Gastrocnemius medialis (tissue), 4 donors: ENCODE measurements around the gene TSPAN11. TPM values are rescaled to one million over a fixed set of nuclear protein-coding genes. Genes with fewer than 3 reads are reported as not detected.

Experiments
- ATAC-seq, 2 donors: fragments of 150-250 bp; one replicate each; pipeline ENCODE4 v1.9.1; 2016
- DNase-seq, 2 donors: peaks; one replicate each; pipeline ENCODE4 v3.0.0-alpha.2; 2019
- H3K27ac ChIP-seq, 4 donors: fragments of 200-600 bp; sonication (generic); 1 replicate in 1 of 4; 2 replicates in 3 of 4; pipeline ENCODE4 v1.5.1; 2016 to 2018; ENCODE audit warnings: mild to moderate bottlenecking in 2 of 4, moderate library complexity in 1 of 4
- H3K27me3 ChIP-seq, 3 donors: fragments of 200-600 bp; sonication (generic) in 2 of 3; 1 replicate in 1 of 3; 2 replicates in 2 of 3; pipeline versions ENCODE4 v1.5.1 to v1.6.0; 2016 to 2019; ENCODE audit warnings: mild to moderate bottlenecking in 1 of 3, moderate library complexity in 1 of 3
- H3K36me3 ChIP-seq, 2 donors: fragments of 200-600 bp; sonication (generic) in 1 of 2; one replicate each; pipeline ENCODE4 v1.5.1; 2017 to 2018
- H3K4me1 ChIP-seq, 2 donors: fragments of 200-600 bp; sonication (generic) in 1 of 2; one replicate each; pipeline ENCODE4 v1.5.1; 2016 to 2017; ENCODE audit warnings: mild to moderate bottlenecking in 2 of 2
- H3K4me3 ChIP-seq, 4 donors: fragments of 200-600 bp; sonication (generic) in 3 of 4; 1 replicate in 1 of 4; 2 replicates in 3 of 4; pipeline ENCODE4 v1.5.1; 2016 to 2019; ENCODE audit warnings: mild to moderate bottlenecking in 2 of 4
- H3K9me3 ChIP-seq, 3 donors: fragments of 200-600 bp; sonication (generic) in 2 of 3; 1 replicate in 1 of 3; 2 replicates in 2 of 3; pipeline ENCODE4 v1.5.1; 2016 to 2019
- CTCF ChIP-seq, 5 experiments: fragments of 450-650 bp in 3 of 5; fragments of 200-600 bp in 2 of 5; sonication (generic) in 2 of 5; IDR thresholded peaks in 4 of 5; conservative IDR thresholded peaks in 1 of 5; 1 replicate in 4 of 5; 2 replicates in 1 of 5; pipeline ENCODE4 v1.5.1; 2016 to 2019; ENCODE audit warnings: antibody characterized with exemption in 5 of 5, mild to moderate bottlenecking in 3 of 5, moderate library complexity in 3 of 5
- POLR2A ChIP-seq, 2 donors: fragments of 450-650 bp; IDR thresholded peaks; one replicate each; pipeline ENCODE4 v1.6.1; 2017; ENCODE audit warnings: antibody characterized with exemption in 2 of 2, mild to moderate bottlenecking in 2 of 2, moderate library complexity in 2 of 2
- in situ Hi-C, 4 donors: fragments of 200-750 bp; cut with MboI; loops; one replicate each; pipeline versions ENCODE4 v1.15.0 to v1.8.0; 2017; ENCODE audit warnings: low sequenced_read_pairs in 4 of 4
- intact Hi-C: fragments of 100-400 bp; cut with DNase I; formaldehyde crosslinking; loops from one replicate; pipeline ENCODE4 v1.15.1; 2023; ENCODE audit warnings: low total_unique reads
- total RNA-seq, 4 donors: library from RNA; depleted of rRNA; stranded (reverse); fragments of >200 nt; gene quantifications; one replicate each; pipeline versions ENCODE4 v1.1.0 to v1.2.3, GENCODE V29; 2016

The TSPAN11 gene, protein sequence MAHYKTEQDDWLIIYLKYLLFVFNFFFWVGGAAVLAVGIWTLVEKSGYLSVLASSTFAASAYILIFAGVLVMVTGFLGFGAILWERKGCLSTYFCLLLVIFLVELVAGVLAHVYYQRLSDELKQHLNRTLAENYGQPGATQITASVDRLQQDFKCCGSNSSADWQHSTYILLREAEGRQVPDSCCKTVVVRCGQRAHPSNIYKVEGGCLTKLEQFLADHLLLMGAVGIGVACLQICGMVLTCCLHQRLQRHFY
- total RNA-seq, result under 1 TPM in 3 of 4 donors, not detected in 1; 0.05 to 0.16 (median 0.07) TPM

DNA sequence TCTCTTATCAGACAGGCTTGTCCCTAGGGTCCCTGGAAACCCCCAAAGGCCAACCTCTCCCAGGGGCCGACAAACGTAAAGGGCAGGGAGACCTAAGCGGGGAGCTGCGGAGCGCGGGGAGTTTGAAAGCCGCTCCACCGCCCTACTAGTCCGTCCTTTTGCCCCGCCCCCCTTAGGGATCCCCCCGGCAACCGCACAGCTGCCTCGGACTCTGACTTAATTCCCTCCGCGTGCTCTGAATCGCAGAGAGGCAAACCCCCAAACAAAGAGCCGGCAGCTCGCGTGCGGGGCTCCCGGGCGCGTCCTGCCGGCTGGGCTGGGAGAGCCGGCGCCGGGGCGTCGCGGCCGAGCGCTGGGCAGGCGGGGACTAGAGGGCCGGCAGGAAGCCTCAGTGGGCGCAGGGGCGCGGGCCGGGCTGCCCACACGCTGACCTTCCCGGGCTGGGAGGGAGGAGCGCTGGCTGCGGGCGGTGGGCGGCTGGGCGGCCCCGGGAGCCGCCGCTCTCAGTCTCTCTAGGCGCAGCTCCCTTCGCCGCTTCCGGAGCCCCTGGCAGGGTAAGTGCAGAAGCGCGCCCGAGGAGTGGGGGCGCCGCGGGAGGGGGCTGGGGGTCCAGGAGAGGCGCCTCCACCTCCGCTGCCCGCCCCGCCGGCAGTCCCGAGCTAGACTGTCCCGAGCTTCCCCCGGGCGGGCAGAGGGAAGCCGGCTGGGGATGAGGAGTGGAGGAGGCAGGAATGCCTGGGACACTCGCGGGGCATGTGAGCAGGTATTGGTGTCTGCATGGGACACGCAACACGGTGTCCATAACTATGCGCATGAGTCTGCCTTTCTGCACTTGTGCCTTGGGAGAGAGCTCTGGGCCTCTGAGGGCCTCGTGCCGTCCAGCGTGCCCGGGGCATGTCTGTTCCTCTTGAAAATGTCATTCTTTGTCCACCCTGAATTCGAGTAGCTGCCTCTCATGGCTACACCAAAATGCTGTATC, at the start of gene TSPAN11:
Gene TSPAN11 (plus strand): TSS at position 506 of the 979 bp plus-strand sequence. CDS start 27,244 bp downstream, outside the sequence.
- no peak for DNase-seq
- H3K4me1 ChIP-seq, result no peaks in the 10 kb centered on the region
- TF ChIP-seq POLR2A (IDR thresholded peaks at IDR 0.05) (no peak), CTCF (IDR thresholded peaks at IDR 0.05 in 4 of 5, conservative IDR thresholded peaks at IDR 0.05 in 1 of 5) (no peak)
- no peak for ATAC-seq
- intact Hi-C loops (no loop called here), in situ Hi-C loops (no loop called here)
- H3K27ac ChIP-seq, result no peak within 1 kb of the TSS
- peaks cover 17 to 28% (median 23%) of the 10 kb centered on the region in 3 donors for H3K27me3 ChIP-seq
- H3K4me3 ChIP-seq, result peak within 1 kb of the TSS; percentile 23 to 45 (median 36)
- H3K9me3 ChIP-seq, result no peaks in the 10 kb centered on the region
- H3K36me3 ChIP-seq, result no peaks in the 10 kb centered on the region

DNA sequence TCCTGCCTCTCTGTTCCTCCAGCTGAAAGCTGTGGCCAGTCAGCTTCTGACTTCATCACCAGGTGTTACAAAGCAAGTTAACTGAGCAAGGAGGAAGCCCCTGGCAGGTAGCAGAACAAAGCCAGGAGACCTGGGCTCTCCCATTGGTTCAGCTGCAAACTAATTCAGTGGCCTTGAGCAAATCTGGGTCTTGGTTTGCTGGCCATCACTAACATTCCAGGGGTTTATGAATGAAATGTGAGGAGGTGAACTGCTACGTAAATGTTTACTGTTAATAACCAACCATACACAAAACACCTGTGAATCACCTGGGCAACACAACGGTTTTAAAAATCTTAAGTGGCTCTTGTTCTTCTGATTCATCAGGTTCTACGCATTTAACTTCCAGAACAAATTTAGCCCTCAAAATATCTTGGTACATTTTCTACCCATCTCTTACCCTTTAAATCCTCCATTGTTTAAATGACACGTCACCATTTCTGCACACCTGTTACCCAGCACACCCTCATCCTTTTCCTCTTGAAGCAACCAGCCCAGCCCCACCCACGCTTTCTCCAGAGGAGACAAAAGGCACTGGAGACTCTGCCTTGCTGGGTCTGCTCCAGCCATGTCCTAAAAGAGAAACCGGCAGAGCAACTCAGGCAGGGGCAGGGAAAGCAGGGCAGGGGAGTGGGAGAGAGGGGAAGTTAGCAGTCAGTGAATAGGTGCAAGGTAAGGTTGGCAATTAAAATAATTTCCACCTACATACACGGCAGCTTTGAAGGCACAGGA, 49.3 kb upstream of the TSPAN11 start:
- in situ Hi-C loops, result no loop called here
- TF ChIP-seq POLR2A (IDR thresholded peaks at IDR 0.05) (no peak), CTCF (IDR thresholded peaks at IDR 0.05 in 4 of 5, conservative IDR thresholded peaks at IDR 0.05 in 1 of 5) (no peak)
- Histone ChIP-seq H3K4me3 (no peak overlapping the region), H3K27ac (no peak overlapping the region), H3K27me3 (peaks cover 0 to 3% (median 0%) of the 10 kb centered on the region in 3 donors), H3K9me3 (no peaks in the 10 kb centered on the region), H3K36me3 (no peaks in the 10 kb centered on the region), H3K4me1 (no peaks in the 10 kb centered on the region)
- intact Hi-C loops, result no loop called here
- ATAC-seq, result no peak
- no peak for DNase-seq

DNA sequence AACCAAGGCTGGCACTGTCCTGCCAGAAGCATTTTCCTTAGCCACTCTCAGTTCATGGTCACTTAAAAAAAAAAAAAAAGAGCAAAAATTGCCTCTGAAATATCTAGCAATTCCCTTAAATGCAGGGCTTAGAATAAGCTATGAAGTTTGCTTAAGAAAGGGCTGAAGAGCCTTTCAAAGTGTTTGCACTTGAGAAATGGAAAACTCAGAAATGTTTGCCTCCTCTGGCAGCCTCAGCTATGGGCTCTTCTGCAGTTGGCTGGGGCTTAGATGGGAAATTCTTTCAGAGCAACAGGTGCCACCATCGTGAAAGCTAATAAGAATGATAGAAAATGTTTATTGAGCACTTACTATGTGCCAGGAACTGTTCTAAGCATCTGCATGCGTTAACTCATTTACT, 48.5 kb upstream of the TSPAN11 start:
- in situ Hi-C loops, result no loop called here
- Histone ChIP-seq H3K9me3 (no peaks in the 10 kb centered on the region), H3K27ac (no peak overlapping the region), H3K4me1 (no peaks in the 10 kb centered on the region), H3K27me3 (peaks cover 0 to 3% (median 0%) of the 10 kb centered on the region in 3 donors), H3K4me3 (no peak overlapping the region), H3K36me3 (no peaks in the 10 kb centered on the region)
- ATAC-seq, result no peak
- intact Hi-C loops, result no loop called here
- no peak for TF ChIP-seq CTCF (IDR thresholded peaks at IDR 0.05 in 4 of 5, conservative IDR thresholded peaks at IDR 0.05 in 1 of 5)
- no peak for TF ChIP-seq POLR2A (IDR thresholded peaks at IDR 0.05)
- no peak for DNase-seq

DNA sequence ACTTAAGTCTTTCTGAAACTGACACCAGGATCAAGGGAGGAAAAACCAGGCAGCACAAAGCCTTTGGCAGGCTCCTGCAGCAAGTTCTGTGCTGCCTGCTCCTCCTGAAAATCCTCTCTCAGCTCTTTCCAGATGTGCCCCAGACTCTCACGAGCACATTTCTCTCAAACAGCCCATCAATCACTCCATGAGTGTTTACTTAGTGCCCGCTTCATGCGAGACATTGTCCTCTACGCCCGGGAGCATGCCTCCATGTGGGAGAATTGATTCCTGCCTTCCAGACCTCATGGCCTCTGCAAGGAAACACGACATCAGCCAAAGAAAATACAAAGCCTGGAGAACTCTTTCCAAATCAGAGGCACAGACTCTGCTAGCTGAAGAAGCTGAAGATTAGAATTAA, 46.5 kb upstream of the TSPAN11 start:
- TF ChIP-seq CTCF (IDR thresholded peaks at IDR 0.05 in 4 of 5, conservative IDR thresholded peaks at IDR 0.05 in 1 of 5) (no peak), POLR2A (IDR thresholded peaks at IDR 0.05) (no peak)
- ATAC-seq (no peak), DNase-seq (no peak)
- Histone ChIP-seq H3K4me3 (no peak overlapping the region), H3K27ac (no peak overlapping the region), H3K27me3 (peaks cover 0 to 3% (median 0%) of the 10 kb centered on the region in 3 donors), H3K4me1 (no peaks in the 10 kb centered on the region), H3K36me3 (no peaks in the 10 kb centered on the region), H3K9me3 (no peaks in the 10 kb centered on the region)
- in situ Hi-C loops (no loop called here), intact Hi-C loops (no loop called here)
